Cardiac muscle cell (in vitro differentiated cells and primary cell): Measurements from ENCODE around the gene BNIP2. TPM values are rescaled to one million over a fixed set of nuclear protein-coding genes. Genes with fewer than 3 reads are reported as not detected.
"Not testable (repeated sequence)": the region's sequence is repeated elsewhere in the genome, so short reads cannot be mapped to it uniquely, and the experiment has no call there.

Source experiments
- DNase-seq, 2 donors: peaks; one replicate each; pipeline versions ENCODE4 v3.0.0 to v3.0.0-alpha.2; 2010 to 2017; ENCODE audit warnings: low read depth in 1 of 2, low spot score in 1 of 2
- H3K27ac ChIP-seq: fragments of 200-600 bp; sonication (generic); 2 replicates; pipeline ENCODE4 v1.5.1; 2016
- H3K27me3 ChIP-seq: fragments of 200-600 bp; sonication (generic); 2 replicates; pipeline ENCODE4 v1.6.0; 2016; ENCODE audit warnings: control low read depth
- H3K36me3 ChIP-seq: fragments of 200-600 bp; sonication (generic); 2 replicates; pipeline ENCODE4 v1.5.1; 2016; ENCODE audit warnings: control low read depth
- H3K4me1 ChIP-seq: fragments of 200-600 bp; sonication (generic); 2 replicates; pipeline ENCODE4 v1.8.1; 2017; ENCODE audit warnings: low read depth, mild to moderate bottlenecking, mixed run types
- H3K4me3 ChIP-seq: fragments of 200-600 bp; sonication (generic); 2 replicates; pipeline ENCODE4 v1.5.1; 2016; ENCODE audit warnings: mild to moderate bottlenecking
- H3K9me3 ChIP-seq: fragments of 200-600 bp; sonication (generic); 2 replicates; pipeline ENCODE4 v1.5.1; 2017; ENCODE audit warnings: low read depth, mild to moderate bottlenecking, control low read depth
- polyA plus RNA-seq: library from polyadenylated mRNA; unstranded; fragments of >200 nt; fragmentation: Nextera tagmentation; extraction: Ambion mirVana; gene quantifications from 2 replicates; pipeline ENCODE4 v1.2.1, GENCODE V29; 2016
- total RNA-seq: library from RNA; depleted of rRNA; stranded (reverse); fragments of >200 nt; gene quantifications from 2 replicates; pipeline ENCODE4 v1.2.3, GENCODE V29; 2016
- TF ChIP-seq, protein P1 (sequence below): IDR thresholded peaks from 2 replicates; pipeline ENCODE4 v1.5.1; 2012; ENCODE audit warnings: low read depth, mild to moderate bottlenecking, low read length

Gene BNIP2
- total and polyA plus RNA-seq, 2 experiments from 2014 or later: 72.2 to 150 TPM

DNA sequence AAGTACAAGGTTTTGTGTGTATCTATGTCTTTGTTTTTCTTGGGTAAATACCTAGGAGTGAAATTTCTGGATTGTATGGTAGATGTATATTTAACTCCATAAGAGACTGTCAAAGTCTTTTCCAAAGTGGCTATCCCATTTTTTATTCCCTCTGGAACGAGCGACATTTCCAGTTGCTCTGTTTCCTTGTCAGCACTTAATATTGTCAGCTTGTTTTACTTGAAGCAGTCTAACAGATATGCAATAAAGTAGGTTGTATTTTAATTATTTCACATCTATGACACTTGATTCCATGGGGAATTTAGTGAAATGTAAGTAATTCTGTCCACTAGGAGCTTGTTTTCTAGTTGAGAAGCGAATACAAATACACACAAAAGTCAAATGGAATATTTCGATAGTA is 18.5 kb upstream of the BNIP2 start:
- Histone ChIP-seq H3K9me3 (no peaks in the 10 kb centered on the region), H3K4me3 (no peak overlapping the region), H3K27ac (no peak overlapping the region), H3K36me3 (no peaks in the 10 kb centered on the region), H3K4me1 (no peaks in the 10 kb centered on the region), H3K27me3 (no peaks in the 10 kb centered on the region)
- TF ChIP-seq, protein P1, sequence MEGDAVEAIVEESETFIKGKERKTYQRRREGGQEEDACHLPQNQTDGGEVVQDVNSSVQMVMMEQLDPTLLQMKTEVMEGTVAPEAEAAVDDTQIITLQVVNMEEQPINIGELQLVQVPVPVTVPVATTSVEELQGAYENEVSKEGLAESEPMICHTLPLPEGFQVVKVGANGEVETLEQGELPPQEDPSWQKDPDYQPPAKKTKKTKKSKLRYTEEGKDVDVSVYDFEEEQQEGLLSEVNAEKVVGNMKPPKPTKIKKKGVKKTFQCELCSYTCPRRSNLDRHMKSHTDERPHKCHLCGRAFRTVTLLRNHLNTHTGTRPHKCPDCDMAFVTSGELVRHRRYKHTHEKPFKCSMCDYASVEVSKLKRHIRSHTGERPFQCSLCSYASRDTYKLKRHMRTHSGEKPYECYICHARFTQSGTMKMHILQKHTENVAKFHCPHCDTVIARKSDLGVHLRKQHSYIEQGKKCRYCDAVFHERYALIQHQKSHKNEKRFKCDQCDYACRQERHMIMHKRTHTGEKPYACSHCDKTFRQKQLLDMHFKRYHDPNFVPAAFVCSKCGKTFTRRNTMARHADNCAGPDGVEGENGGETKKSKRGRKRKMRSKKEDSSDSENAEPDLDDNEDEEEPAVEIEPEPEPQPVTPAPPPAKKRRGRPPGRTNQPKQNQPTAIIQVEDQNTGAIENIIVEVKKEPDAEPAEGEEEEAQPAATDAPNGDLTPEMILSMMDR: no peak
- no peak for DNase-seq

DNA sequence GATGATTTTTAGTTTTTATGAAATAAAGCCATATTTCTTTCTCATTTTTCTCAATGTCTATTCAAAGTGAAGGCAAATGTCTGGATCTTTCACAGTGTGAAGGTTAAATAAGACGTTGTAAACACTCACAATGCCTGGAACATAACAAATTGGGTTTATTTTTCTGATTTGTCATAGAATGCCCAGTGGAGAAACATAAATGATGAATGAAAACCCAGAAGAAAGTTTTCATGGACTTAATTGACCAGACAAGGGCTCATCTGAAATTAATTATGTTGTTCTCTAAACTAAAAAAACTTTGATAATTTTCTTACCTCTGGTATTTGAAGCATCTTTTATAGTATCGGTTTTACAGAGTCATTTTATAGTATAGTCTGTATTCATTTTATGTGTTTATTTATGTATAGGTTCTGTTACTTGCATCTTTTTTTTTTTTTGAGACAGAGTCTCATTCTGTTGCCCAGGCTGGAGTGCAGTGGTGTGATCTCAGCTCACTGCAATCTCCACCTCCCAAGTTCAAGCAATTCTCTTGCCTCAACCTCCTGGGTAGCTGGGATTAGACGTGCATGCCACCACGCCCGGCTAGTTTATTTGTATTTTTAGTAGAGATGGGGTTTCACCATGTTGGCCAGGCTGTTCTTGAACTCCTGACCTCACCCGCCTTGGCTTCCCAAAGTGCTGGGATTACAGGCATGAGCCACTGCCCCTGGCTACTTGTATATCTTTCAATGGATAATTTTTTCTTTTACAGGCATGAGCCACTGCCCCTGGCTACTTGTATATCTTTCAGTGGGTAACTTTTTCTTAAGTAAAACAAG is 15.1 kb upstream of the BNIP2 start:
- DNase-seq: no peak
- TF ChIP-seq, protein P1: no peak
- no peaks in the 10 kb centered on the region for H3K36me3 ChIP-seq

DNA sequence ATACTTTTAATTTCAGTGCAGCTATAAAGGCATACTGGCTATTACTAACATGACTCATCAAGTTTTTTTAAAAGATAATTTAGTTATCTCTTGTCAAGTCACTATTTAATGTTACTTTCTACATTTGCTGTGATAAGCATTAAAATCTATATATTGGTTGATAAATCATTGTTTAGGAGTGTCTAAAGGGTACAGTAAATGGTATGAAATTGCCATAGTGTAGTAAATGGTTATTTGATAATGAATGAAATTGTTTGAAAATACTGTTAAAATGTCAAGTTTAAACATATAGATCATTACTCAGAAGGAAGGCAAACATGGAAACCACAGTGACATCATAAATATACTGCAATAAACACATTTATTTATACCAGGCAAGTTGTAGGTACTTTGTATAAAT is 13.2 kb upstream of the BNIP2 start:
- Histone ChIP-seq H3K27ac (no peak overlapping the region), H3K36me3 (no peaks in the 10 kb centered on the region), H3K4me1 (no peaks in the 10 kb centered on the region), H3K9me3 (no peaks in the 10 kb centered on the region), H3K27me3 (no peaks in the 10 kb centered on the region), H3K4me3 (no peak overlapping the region)
- DNase-seq: no peak
- TF ChIP-seq, protein P1: no peak

More for the DNA sequence above, 15.1 kb upstream of the BNIP2 start:
- H3K27me3 ChIP-seq: no peaks in the 10 kb centered on the region
- no peaks in the 10 kb centered on the region for H3K4me1 ChIP-seq
- no peak overlapping the region for H3K27ac ChIP-seq
- no peaks in the 10 kb centered on the region for H3K9me3 ChIP-seq
- H3K4me3 ChIP-seq: no peak overlapping the region

DNA sequence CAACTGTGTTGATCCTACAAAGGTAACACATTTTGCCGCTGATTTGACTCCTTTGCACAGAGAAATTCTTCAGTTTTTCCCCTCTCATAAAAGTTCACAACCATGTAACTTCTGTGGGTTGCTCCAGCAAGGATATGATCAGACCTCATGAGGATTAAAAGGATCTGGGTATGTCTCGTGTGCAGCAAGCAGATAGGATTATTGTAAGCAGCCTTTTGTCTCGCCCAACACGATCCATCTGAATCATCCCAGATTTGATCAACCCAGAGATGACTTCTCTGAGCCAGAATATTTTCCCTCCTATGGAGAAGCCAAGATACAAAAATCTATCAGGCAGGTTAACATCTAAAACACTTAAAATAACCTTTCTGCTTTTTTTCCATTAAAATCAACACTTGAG is 12.8 kb upstream of the BNIP2 start:
- DNase-seq: no peak
- Histone ChIP-seq H3K27ac (no peak overlapping the region), H3K4me3 (no peak overlapping the region), H3K27me3 (no peaks in the 10 kb centered on the region), H3K36me3 (no peaks in the 10 kb centered on the region), H3K4me1 (no peaks in the 10 kb centered on the region), H3K9me3 (no peaks in the 10 kb centered on the region)
- TF ChIP-seq, protein P1: no peak

DNA sequence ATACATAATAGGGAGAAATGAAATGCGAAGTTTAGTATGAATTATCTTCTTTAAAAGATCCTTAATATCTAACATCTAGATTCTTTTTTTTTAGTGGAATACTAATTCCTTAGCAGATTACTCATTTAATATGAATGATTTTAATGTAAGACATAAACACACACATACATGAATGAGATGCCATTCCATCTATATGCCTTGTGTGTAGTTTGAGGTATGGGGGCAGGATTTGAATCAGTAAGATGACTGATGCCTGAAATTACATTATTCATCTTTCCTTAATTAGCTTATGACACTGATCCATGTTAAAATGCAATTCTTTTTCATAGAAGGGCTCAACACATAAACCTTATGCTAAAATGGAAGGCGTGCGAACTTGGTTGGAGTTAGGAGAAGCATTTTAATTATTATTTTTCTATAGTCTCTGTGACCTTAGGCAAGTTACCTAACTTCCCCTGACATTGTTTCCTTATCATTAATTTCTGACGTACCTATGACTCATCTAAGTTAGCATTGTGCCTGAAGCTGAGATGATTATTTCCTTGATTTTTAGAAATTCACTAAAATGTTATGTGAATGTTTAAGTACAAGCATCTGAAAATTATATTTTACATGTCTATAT is 10.8 kb upstream of the BNIP2 start:
- Histone ChIP-seq H3K4me1 (no peaks in the 10 kb centered on the region), H3K36me3 (no peaks in the 10 kb centered on the region), H3K27me3 (no peaks in the 10 kb centered on the region), H3K4me3 (no peak overlapping the region), H3K27ac (no peak overlapping the region), H3K9me3 (no peaks in the 10 kb centered on the region)
- DNase-seq: peak in 1 of 2 donors; percentile 55
- TF ChIP-seq, protein P1: no peak

DNA sequence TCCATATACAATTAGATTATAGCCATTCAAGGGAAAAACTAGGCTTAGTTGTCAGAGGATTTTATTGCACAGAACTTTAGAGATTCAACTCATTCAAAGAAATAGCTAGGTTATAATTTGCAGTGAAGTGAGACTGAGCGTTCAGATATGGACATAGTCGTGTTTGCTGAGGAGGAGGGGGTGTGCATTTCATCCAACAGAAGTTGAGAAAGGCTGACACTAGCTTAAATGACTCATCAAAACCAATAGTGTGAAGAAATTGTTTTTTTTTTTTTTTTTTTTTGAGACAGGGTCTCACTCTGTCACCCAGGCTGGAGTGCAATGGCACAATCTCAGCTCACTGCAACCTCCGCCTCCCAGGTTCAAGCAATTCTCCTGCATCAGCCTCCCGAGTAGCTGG is 8.9 kb upstream of the BNIP2 start:
- peak in 1 of 2 donors; percentile 29 for DNase-seq
- not testable (repeated sequence) for H3K4me3 ChIP-seq, H3K4me1 ChIP-seq, H3K36me3 ChIP-seq, H3K9me3 ChIP-seq, H3K27me3 ChIP-seq, H3K27ac ChIP-seq
